OCI-LY7 (cell line): ENCODE data around the gene RRBP1.

Experiments used
- EZH2phosphoT487 ChIP-seq: fragments of 200-600 bp; sonication (generic); IDR thresholded peaks from 2 replicates; pipeline ENCODE4 v1.6.1; 2018; ENCODE audit warnings: low read depth, borderline replicate concordance, mild to moderate bottlenecking, mixed run types, antibody characterized with exemption, low read length, moderate library complexity, mixed read lengths
- TF ChIP-seq, protein P1 (sequence below): fragments of 200-600 bp; sonication (generic); conservative IDR thresholded peaks from 2 replicates; pipeline ENCODE4 v1.5.1; 2014; ENCODE audit warnings: mild to moderate bottlenecking, antibody characterized with exemption, low read length, moderate library complexity, mixed read lengths

DNA sequence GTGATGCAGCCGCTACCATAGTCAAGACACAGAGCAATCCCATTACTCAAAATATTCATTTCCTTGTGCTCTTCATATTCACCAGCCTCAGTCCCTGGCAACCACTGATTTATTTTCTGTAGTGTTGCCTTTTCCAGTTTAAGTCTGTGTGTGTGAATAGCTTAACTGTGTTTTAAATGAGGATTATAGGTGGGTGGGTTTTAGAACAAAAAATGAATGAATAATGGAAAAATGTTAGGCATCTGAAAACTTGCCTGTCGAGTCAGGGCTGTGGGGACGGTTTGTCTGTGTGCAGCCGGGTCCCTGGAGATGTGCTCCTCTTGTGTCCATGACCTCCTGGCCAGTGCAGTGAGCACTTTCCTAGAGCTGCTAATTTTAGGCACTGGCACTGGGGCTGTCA is 44.9 kb upstream of the RRBP1 start:
- TF ChIP-seq, protein P1, sequence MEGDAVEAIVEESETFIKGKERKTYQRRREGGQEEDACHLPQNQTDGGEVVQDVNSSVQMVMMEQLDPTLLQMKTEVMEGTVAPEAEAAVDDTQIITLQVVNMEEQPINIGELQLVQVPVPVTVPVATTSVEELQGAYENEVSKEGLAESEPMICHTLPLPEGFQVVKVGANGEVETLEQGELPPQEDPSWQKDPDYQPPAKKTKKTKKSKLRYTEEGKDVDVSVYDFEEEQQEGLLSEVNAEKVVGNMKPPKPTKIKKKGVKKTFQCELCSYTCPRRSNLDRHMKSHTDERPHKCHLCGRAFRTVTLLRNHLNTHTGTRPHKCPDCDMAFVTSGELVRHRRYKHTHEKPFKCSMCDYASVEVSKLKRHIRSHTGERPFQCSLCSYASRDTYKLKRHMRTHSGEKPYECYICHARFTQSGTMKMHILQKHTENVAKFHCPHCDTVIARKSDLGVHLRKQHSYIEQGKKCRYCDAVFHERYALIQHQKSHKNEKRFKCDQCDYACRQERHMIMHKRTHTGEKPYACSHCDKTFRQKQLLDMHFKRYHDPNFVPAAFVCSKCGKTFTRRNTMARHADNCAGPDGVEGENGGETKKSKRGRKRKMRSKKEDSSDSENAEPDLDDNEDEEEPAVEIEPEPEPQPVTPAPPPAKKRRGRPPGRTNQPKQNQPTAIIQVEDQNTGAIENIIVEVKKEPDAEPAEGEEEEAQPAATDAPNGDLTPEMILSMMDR = no peak
- no peak for TF ChIP-seq EZH2phosphoT487
